WTC11 (cell line): ENCODE measurements around the gene SMNDC1. TPM values are rescaled to one million over a fixed set of nuclear protein-coding genes. Genes with fewer than 3 reads are reported as not detected.

Source experiments
- ATAC-seq: fragments of 200-7000 bp; cut with Tn5 transposase; 2 replicates; pipeline ENCODE4 v1.10.0; 2021; ENCODE audit warnings: mild to moderate bottlenecking, moderate library complexity
- CTCF ChIA-PET: fragments of 300-600 bp; sonication (Branson Sonifier 250); formaldehyde crosslinking; loops from one replicate; lab custom pipeline; 2021; ENCODE audit warnings: antibody characterized with exemption; lab: Charles Lee
- POLR2A ChIA-PET: fragments of 350-600 bp; sonication (Branson Sonifier 250); formaldehyde crosslinking; loops from one replicate; lab custom pipeline; 2021; ENCODE audit warnings: antibody characterized with exemption; lab: Charles Lee
- DNase-seq: peaks from one replicate; pipeline ENCODE4 v3.0.0; 2021; ENCODE audit warnings: low spot score
- H3K27ac Mint-ChIP-seq: 2 replicates; pipeline ENCODE4 v1.8.0; 2021; ENCODE audit warnings: mixed read lengths
- H3K27me3 Mint-ChIP-seq: 2 replicates; pipeline ENCODE4 v1.8.0; 2021; ENCODE audit warnings: low read depth, mild to moderate bottlenecking, moderate library complexity, mixed read lengths
- H3K36me3 Mint-ChIP-seq: 2 replicates; pipeline ENCODE4 v1.8.0; 2021; ENCODE audit warnings: mixed read lengths
- H3K4me1 Mint-ChIP-seq: 2 replicates; pipeline ENCODE4 v1.8.0; 2022; ENCODE audit warnings: mixed read lengths
- H3K4me3 Mint-ChIP-seq: 2 replicates; pipeline ENCODE4 v1.8.0; 2021; ENCODE audit warnings: mild to moderate bottlenecking, moderate library complexity, mixed read lengths
- H3K9me3 Mint-ChIP-seq: 2 replicates; pipeline ENCODE4 v1.8.0; 2021; ENCODE audit warnings: mixed read lengths
- ATF3 ChIP-seq: sonication (generic); formaldehyde crosslinking; conservative IDR thresholded peaks from 2 replicates; pipeline ENCODE4 v1.8.1; 2022; ENCODE audit warnings: mild to moderate bottlenecking, missing genetic modification reagents
- CDX4 ChIP-seq: fragments of 250-450 bp; sonication (Bioruptor Pico); IDR thresholded peaks from 2 replicates; pipeline ENCODE4 v1.9.0; 2021; ENCODE audit warnings: moderate library complexity, mild to moderate bottlenecking, inconsistent platforms, borderline replicate concordance
- FOXJ3 ChIP-seq: sonication (generic); formaldehyde crosslinking; IDR thresholded peaks from 2 replicates; pipeline ENCODE4 v1.9.0; 2021; ENCODE audit warnings: missing genetic modification reagents, mild to moderate bottlenecking, borderline replicate concordance
- FOXK1 ChIP-seq: sonication (generic); formaldehyde crosslinking; IDR thresholded peaks from 2 replicates; pipeline ENCODE4 v1.8.0; 2022; ENCODE audit warnings: mild to moderate bottlenecking, moderate library complexity, missing genetic modification reagents
- JUN ChIP-seq: sonication (generic); formaldehyde crosslinking; IDR thresholded peaks from 2 replicates; pipeline ENCODE4 v1.8.0; 2023; ENCODE audit warnings: mild to moderate bottlenecking, missing genetic modification reagents
- KAT7 ChIP-seq: sonication (generic); formaldehyde crosslinking; IDR thresholded peaks from 2 replicates; pipeline ENCODE4 v1.8.1; 2023; ENCODE audit warnings: missing genetic modification reagents, mild to moderate bottlenecking, borderline replicate concordance
- NFE2L1 ChIP-seq: sonication (generic); formaldehyde crosslinking; IDR thresholded peaks from 2 replicates; pipeline ENCODE4 v1.8.1; 2023; ENCODE audit warnings: missing genetic modification reagents
- RELA ChIP-seq: sonication (generic); formaldehyde crosslinking; IDR thresholded peaks from 2 replicates; pipeline ENCODE4 v1.8.1; 2022; ENCODE audit warnings: missing genetic modification reagents, mild to moderate bottlenecking, borderline replicate concordance
- SMAD4 ChIP-seq: sonication (generic); formaldehyde crosslinking; IDR thresholded peaks from 2 replicates; pipeline ENCODE4 v1.8.0; 2022; ENCODE audit warnings: mild to moderate bottlenecking, missing genetic modification reagents
- SOX15 ChIP-seq: fragments of 250-450 bp; sonication (Bioruptor Pico); IDR thresholded peaks from 2 replicates; pipeline ENCODE4 v1.9.0; 2021; ENCODE audit warnings: mild to moderate bottlenecking
- ZNF512 ChIP-seq: sonication (generic); formaldehyde crosslinking; IDR thresholded peaks from 2 replicates; pipeline ENCODE4 v1.8.1; 2022; ENCODE audit warnings: missing genetic modification reagents, borderline replicate concordance
- total RNA-seq: library from RNA; stranded (reverse); gene quantifications from 3 replicates; pipeline ENCODE4 v1.2.3, GENCODE V29; 2021
- TF ChIP-seq, protein P1 (sequence below): fragments of 250-450 bp; sonication (Bioruptor Pico); IDR thresholded peaks from 2 replicates; pipeline ENCODE4 v1.9.0; 2021; ENCODE audit warnings: mild to moderate bottlenecking
- TF ChIP-seq, protein P2 (sequence below): fragments of 250-450 bp; sonication (Bioruptor Pico); IDR thresholded peaks from 2 replicates; pipeline ENCODE4 v2.1.2; 2022; ENCODE audit warnings: mild to moderate bottlenecking, moderate library complexity

SMNDC1 gene
- total RNA-seq, 1 experiment from 2014 or later, result 55.9 TPM

GRCh38 chr10:110344622-110345021, 39.9 kb upstream of the SMNDC1 start (continued):
- no peak for TF ChIP-seq SMAD4 (CRISPR knock-in tag)
- TF ChIP-seq, protein P1, sequence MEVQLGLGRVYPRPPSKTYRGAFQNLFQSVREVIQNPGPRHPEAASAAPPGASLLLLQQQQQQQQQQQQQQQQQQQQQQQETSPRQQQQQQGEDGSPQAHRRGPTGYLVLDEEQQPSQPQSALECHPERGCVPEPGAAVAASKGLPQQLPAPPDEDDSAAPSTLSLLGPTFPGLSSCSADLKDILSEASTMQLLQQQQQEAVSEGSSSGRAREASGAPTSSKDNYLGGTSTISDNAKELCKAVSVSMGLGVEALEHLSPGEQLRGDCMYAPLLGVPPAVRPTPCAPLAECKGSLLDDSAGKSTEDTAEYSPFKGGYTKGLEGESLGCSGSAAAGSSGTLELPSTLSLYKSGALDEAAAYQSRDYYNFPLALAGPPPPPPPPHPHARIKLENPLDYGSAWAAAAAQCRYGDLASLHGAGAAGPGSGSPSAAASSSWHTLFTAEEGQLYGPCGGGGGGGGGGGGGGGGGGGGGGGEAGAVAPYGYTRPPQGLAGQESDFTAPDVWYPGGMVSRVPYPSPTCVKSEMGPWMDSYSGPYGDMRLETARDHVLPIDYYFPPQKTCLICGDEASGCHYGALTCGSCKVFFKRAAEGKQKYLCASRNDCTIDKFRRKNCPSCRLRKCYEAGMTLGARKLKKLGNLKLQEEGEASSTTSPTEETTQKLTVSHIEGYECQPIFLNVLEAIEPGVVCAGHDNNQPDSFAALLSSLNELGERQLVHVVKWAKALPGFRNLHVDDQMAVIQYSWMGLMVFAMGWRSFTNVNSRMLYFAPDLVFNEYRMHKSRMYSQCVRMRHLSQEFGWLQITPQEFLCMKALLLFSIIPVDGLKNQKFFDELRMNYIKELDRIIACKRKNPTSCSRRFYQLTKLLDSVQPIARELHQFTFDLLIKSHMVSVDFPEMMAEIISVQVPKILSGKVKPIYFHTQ (CRISPR knock-in tag), result no peak
- TF ChIP-seq, protein P2, sequence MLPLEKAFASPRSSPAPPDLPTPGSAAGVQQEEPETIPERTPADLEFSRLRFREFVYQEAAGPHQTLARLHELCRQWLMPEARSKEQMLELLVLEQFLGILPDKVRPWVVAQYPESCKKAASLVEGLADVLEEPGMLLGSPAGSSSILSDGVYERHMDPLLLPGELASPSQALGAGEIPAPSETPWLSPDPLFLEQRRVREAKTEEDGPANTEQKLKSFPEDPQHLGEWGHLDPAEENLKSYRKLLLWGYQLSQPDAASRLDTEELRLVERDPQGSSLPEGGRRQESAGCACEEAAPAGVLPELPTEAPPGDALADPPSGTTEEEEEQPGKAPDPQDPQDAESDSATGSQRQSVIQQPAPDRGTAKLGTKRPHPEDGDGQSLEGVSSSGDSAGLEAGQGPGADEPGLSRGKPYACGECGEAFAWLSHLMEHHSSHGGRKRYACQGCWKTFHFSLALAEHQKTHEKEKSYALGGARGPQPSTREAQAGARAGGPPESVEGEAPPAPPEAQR (CRISPR knock-in tag), result no peak
- TF ChIP-seq JUN (CRISPR knock-in tag), result no peak
- no peak for TF ChIP-seq KAT7 (CRISPR knock-in tag)

GRCh38 chr10:110343947-110344346, 39.2 kb upstream of the SMNDC1 start:
- CTCF ChIA-PET, result interaction anchor here (2.1 to 2.8 kb wide), 2 partner anchors 10 to 155 kb away, joined by 6 to 25 read pairs; no protein-coding TSS in a partner anchor
- peaks cover 21% of the 10 kb centered on the region for H3K4me1 Mint-ChIP-seq
- H3K27ac Mint-ChIP-seq, result no peak overlapping the region
- POLR2A ChIA-PET, result no interaction called here
- H3K36me3 Mint-ChIP-seq, result no peaks in the 10 kb centered on the region
- no peaks in the 10 kb centered on the region for H3K27me3 Mint-ChIP-seq
- no peak overlapping the region for H3K4me3 Mint-ChIP-seq
- DNase-seq (no peak), ATAC-seq (no peak)
- TF ChIP-seq ZNF512 (CRISPR knock-in tag), result no peak
- TF ChIP-seq FOXJ3 (CRISPR knock-in tag), result no peak
- no peak for TF ChIP-seq NFE2L1
- no peak for TF ChIP-seq CDX4 (CRISPR knock-in tag)
- TF ChIP-seq ATF3 (CRISPR knock-in tag), result no peak
- no peak for TF ChIP-seq RELA (CRISPR knock-in tag)
- no peak for TF ChIP-seq SOX15 (CRISPR knock-in tag)
- no peaks in the 10 kb centered on the region for H3K9me3 Mint-ChIP-seq

DNA sequence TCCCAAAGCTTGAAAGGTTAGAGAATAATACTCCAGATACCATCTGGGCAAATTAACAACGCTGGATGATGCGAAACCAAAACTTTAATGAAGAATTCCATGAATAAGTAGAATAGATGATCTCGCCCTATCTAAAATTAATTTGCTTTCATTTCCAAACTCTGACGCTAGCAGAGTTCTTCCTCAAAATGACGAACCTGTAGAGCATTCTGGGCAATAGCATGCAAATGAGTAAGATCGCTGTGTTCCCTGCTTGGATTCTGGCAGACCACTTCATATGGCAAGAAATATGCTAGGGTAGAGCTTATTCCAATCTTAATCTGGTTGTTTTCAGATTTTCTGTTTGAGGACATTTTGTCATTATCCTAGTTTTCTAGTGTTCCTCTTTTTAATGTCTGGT, 36.1 kb upstream of the SMNDC1 start:
- H3K9me3 Mint-ChIP-seq, result no peaks in the 10 kb centered on the region
- no peak overlapping the region for H3K4me3 Mint-ChIP-seq
- ChIA-PET POLR2A (no interaction called here), CTCF (no interaction called here)
- H3K27ac Mint-ChIP-seq, result no peak overlapping the region
- peaks cover 32% of the 10 kb centered on the region for H3K4me1 Mint-ChIP-seq
- no peaks in the 10 kb centered on the region for H3K27me3 Mint-ChIP-seq
- TF ChIP-seq, protein P1 (CRISPR knock-in tag), result no peak
- TF ChIP-seq FOXK1 (CRISPR knock-in tag), result no peak
- ATAC-seq, result no peak
- DNase-seq, result no peak
- H3K36me3 Mint-ChIP-seq, result no peaks in the 10 kb centered on the region
